Transverse colon (tissue), 4 donors: Measurements from ENCODE around the gene SMC3.

Source experiments
- EP300 ChIP-seq: sonication (generic); formaldehyde crosslinking; IDR thresholded peaks from one replicate; pipeline ENCODE4 v1.6.1; 2017; ENCODE audit warnings: antibody characterized with exemption, low read depth
- POLR2A ChIP-seq: fragments of 450-650 bp; IDR thresholded peaks from one replicate; pipeline ENCODE4 v1.6.1; 2016; ENCODE audit warnings: antibody characterized with exemption, mild to moderate bottlenecking, moderate library complexity
- POLR2AphosphoS5 ChIP-seq, 3 donors: sonication (generic); formaldehyde crosslinking; IDR thresholded peaks; one replicate each; pipeline ENCODE4 v1.6.1; 2016; ENCODE audit warnings: antibody characterized with exemption in 3 of 3
- TF ChIP-seq, protein P1 (sequence below), 5 experiments: fragments of 200-600 bp in 3 of 5; fragments of 450-650 bp in 2 of 5; sonication (generic) in 3 of 5; IDR thresholded peaks; 1 replicate in 2 of 5; 2 replicates in 3 of 5; pipeline ENCODE4 v1.5.1; 2016 to 2017; ENCODE audit warnings: antibody characterized with exemption in 5 of 5, inconsistent platforms in 3 of 5, mild to moderate bottlenecking in 2 of 5, moderate library complexity in 1 of 5

DNA sequence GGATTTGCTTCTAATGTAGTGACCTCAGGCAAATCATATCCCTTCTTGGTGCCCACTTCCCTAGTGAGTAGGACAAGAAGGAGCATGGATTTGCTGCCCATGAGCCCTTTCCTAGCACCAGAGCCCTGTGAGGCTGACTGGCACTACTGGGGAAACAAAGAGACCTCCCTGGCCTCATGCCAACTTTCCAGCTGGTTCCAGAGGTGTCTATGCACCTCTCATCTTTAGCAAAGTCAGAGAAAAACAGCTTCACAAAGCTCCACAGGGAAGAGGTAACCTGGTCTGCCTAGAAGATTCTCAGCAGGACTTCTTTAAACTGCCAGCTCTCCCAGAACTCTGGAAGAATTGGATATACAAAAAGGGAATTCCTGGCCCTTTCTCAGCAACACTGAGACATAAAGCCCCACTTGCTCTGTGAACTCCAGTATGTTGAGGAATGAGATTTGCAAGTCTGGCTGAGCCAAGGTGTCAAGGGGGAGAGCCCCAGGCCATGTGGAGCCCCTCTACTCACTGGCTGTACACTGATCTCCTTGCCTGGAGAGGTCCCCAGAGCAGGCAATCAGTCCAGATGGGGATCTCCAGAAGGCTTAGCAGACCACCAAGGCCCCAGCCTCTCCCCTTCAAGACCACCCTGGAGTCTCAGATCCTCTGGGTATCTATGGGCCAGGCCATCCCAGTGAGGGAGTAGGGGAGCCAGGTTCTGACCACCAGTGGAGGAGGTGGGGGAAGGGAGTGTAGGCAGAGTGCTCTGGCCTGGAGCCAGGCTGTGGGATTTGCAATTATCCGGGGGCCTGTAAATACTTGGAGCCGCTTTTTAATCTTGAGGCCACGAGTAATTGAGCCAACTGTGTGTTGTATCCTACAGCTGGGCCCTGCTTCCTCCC is 52.3 kb downstream of the SMC3 start:
- TF ChIP-seq, protein P1, sequence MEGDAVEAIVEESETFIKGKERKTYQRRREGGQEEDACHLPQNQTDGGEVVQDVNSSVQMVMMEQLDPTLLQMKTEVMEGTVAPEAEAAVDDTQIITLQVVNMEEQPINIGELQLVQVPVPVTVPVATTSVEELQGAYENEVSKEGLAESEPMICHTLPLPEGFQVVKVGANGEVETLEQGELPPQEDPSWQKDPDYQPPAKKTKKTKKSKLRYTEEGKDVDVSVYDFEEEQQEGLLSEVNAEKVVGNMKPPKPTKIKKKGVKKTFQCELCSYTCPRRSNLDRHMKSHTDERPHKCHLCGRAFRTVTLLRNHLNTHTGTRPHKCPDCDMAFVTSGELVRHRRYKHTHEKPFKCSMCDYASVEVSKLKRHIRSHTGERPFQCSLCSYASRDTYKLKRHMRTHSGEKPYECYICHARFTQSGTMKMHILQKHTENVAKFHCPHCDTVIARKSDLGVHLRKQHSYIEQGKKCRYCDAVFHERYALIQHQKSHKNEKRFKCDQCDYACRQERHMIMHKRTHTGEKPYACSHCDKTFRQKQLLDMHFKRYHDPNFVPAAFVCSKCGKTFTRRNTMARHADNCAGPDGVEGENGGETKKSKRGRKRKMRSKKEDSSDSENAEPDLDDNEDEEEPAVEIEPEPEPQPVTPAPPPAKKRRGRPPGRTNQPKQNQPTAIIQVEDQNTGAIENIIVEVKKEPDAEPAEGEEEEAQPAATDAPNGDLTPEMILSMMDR (IDR thresholded peaks at IDR 0.05), result no peak
- no peak for TF ChIP-seq POLR2A
- no peak for TF ChIP-seq POLR2AphosphoS5 (IDR thresholded peaks at IDR 0.05)
- TF ChIP-seq EP300, result no peak
